ENCODE results near the gene PYDC1. TPM values are rescaled to one million over a fixed set of nuclear protein-coding genes. Genes with fewer than 3 reads are reported as not detected.

Gene PYDC1
- total and polyA plus RNA-seq, 2 experiments from 2014 or later: 1.8 TPM; not detected in 1

DNA sequence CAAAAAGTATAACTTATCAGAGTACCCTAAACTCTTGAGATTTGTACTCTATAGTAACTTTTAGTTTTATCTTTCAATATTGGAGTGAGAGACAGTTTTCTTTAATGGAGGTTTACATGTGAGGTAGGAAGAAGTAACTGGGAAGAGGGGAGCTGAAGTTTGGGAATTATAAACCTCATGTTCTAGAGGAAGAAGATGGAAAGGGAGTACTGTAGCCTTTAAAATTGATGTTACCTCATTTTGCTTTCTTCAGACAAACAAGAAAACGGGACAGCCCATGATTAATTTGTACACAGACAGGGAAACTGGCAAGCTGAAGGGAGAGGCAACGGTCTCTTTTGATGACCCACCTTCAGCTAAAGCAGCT is 27.5 kb downstream of the PYDC1 start (continued):
- TF ChIP-seq, protein P1, sequence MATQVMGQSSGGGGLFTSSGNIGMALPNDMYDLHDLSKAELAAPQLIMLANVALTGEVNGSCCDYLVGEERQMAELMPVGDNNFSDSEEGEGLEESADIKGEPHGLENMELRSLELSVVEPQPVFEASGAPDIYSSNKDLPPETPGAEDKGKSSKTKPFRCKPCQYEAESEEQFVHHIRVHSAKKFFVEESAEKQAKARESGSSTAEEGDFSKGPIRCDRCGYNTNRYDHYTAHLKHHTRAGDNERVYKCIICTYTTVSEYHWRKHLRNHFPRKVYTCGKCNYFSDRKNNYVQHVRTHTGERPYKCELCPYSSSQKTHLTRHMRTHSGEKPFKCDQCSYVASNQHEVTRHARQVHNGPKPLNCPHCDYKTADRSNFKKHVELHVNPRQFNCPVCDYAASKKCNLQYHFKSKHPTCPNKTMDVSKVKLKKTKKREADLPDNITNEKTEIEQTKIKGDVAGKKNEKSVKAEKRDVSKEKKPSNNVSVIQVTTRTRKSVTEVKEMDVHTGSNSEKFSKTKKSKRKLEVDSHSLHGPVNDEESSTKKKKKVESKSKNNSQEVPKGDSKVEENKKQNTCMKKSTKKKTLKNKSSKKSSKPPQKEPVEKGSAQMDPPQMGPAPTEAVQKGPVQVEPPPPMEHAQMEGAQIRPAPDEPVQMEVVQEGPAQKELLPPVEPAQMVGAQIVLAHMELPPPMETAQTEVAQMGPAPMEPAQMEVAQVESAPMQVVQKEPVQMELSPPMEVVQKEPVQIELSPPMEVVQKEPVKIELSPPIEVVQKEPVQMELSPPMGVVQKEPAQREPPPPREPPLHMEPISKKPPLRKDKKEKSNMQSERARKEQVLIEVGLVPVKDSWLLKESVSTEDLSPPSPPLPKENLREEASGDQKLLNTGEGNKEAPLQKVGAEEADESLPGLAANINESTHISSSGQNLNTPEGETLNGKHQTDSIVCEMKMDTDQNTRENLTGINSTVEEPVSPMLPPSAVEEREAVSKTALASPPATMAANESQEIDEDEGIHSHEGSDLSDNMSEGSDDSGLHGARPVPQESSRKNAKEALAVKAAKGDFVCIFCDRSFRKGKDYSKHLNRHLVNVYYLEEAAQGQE (IDR thresholded peaks at IDR 0.05; ENCODE audit: unreplicated experiment): no peak
- TF ChIP-seq ZNF114 (CRISPR knock-in tag; IDR thresholded peaks at IDR 0.05): no peak

GRCh38 chr16:31188450-31189411 is 28.2 kb downstream of the PYDC1 start:
- H3K36me3 ChIP-seq (ENCODE audit: insufficient read depth): peaks cover 100% of the 10 kb centered on the region
- H4K20me1 ChIP-seq (replicated peaks; ENCODE audit: insufficient read depth): peaks cover 86% of the 10 kb centered on the region
- DNase-seq (ENCODE audit: low spot score): no peak
- H3K36me3 Mint-ChIP-seq (ENCODE audit: low read depth): peaks cover 100% of the 10 kb centered on the region
- no peak overlapping the region for H3K4me2 ChIP-seq
- peaks cover 79% of the 10 kb centered on the region for H3F3A ChIP-seq (replicated peaks; ENCODE audit: low read depth)
- H3K9me2 ChIP-seq (ENCODE audit: insufficient read depth): no peaks in the 10 kb centered on the region
- H3K9me3 Mint-ChIP-seq: no peaks in the 10 kb centered on the region; the same call in 2 of the 3 replicates
- no peak for ATAC-seq
- peaks cover 26% of the 10 kb centered on the region for H3K4me1 Mint-ChIP-seq
- H3K4me3 Mint-ChIP-seq: no peak overlapping the region
- H3K27me3 Mint-ChIP-seq (ENCODE audit: insufficient read depth, low read depth, poor library complexity): peaks cover 13% of the 10 kb centered on the region
- H3K4me1 ChIP-seq (ENCODE audit: insufficient read depth): no peaks in the 10 kb centered on the region; the same call in 1 of the 2 replicates
- H3K27me3 ChIP-seq (ENCODE audit: insufficient read depth): no peaks in the 10 kb centered on the region
- H3K79me2 ChIP-seq (replicated peaks; ENCODE audit: insufficient read depth): peaks cover 92% of the 10 kb centered on the region
- no peak overlapping the region for H3K4me3 ChIP-seq
- no peak overlapping the region for H2AFZ ChIP-seq
- peak overlapping the region; percentile 58; the same call in 1 of the 2 replicates for H3K27ac ChIP-seq (ENCODE audit: low read depth)
- peak overlapping the region; percentile 75; the same call in 1 of the 2 replicates for H3K27ac Mint-ChIP-seq
- TF ChIP-seq ETS1 (IDR thresholded peaks at IDR 0.05): no peak
- TF ChIP-seq ZNF114 (CRISPR knock-in tag; IDR thresholded peaks at IDR 0.05): no peak
- TF ChIP-seq, protein P1 (IDR thresholded peaks at IDR 0.05; ENCODE audit: unreplicated experiment): no peak
- TF ChIP-seq EZH2 (IDR thresholded peaks at IDR 0.05; ENCODE audit: low read depth, unreplicated experiment): no peak
- no peak for TF ChIP-seq ZNF331 (CRISPR knock-in tag; IDR thresholded peaks at IDR 0.05; ENCODE audit: low read depth)
- TF ChIP-seq ZNF462 (CRISPR knock-in tag; IDR thresholded peaks at IDR 0.05): no peak
- no peak for TF ChIP-seq POLR2AphosphoS5 (IDR thresholded peaks at IDR 0.05; ENCODE audit: low read depth)
